Inflammatory macrophage treated with lipopolysaccharide for 1 hour (primary cell): ENCODE data around the gene CLK3.

ENCODE experiments used
- DNase-seq, 2 donors: peaks; one replicate each; pipeline ENCODE4 v3.0.0-alpha.2; 2020 to 2022

Gene CLK3

GRCh38 chr15:74603789-74604705 lies 11.6 kb upstream of the CLK3 start:
- DNase-seq = no peak

- no peak for DNase-seq
Measured at GRCh38 chr15:74604983-74605794, 10.4 kb upstream of the CLK3 start.

GRCh38 chr15:74605795-74606150 lies 9.9 kb upstream of the CLK3 start:
- DNase-seq = no peak

GRCh38 chr15:74608786-74609185 lies 6.8 kb upstream of the CLK3 start:
- DNase-seq = no peak

GRCh38 chr15:74609938-74610301 lies 5.7 kb upstream of the CLK3 start:
- peak in 1 of 2 donors; percentile 31 for DNase-seq

GRCh38 chr15:74610302-74610951 lies 5.2 kb upstream of the CLK3 start:
- no peak for DNase-seq

- no peak for DNase-seq
Measured at GRCh38 chr15:74611341-74611740, 4.3 kb upstream of the CLK3 start.

GRCh38 chr15:74611834-74612233 lies 3.8 kb upstream of the CLK3 start:
- DNase-seq = no peak

GRCh38 chr15:74612677-74613076 lies 3.0 kb upstream of the CLK3 start:
- DNase-seq = no peak

GRCh38 chr15:74613089-74613952 lies 2.3 kb upstream of the CLK3 start:
- DNase-seq = no peak

- DNase-seq = no peak
Measured at GRCh38 chr15:74613953-74614743, 1.5 kb upstream of the CLK3 start.

GRCh38 chr15:74614744-74615507 lies 710 bp upstream of the CLK3 start:
- DNase-seq = peak; percentile 83 to 91

GRCh38 chr15:74616366-74616939 lies 817 bp downstream of the CLK3 start:
- DNase-seq = peak; percentile 73 to 77

GRCh38 chr15:74616996-74617395 lies 1.4 kb downstream of the CLK3 start:
- no peak for DNase-seq

- no peak for DNase-seq
Measured at GRCh38 chr15:74618841-74619596, 3.4 kb downstream of the CLK3 start.

GRCh38 chr15:74619916-74620635 lies 4.4 kb downstream of the CLK3 start:
- no peak for DNase-seq

GRCh38 chr15:74620636-74621545 lies 5.3 kb downstream of the CLK3 start:
- peak; percentile 66 to 88 for DNase-seq

GRCh38 chr15:74621546-74621920 lies 5.9 kb downstream of the CLK3 start:
- no peak for DNase-seq
